Epithelial cell of esophagus (primary cell): ENCODE results near the gene SZT2.

Experiments
- DNase-seq: peaks from one replicate; pipeline ENCODE4 v3.0.0; 2010; ENCODE audit warnings: low read depth
- H3K4me3 ChIP-seq: 2 replicates; pipeline ENCODE4 v1.5.1; 2011; ENCODE audit warnings: mild to moderate bottlenecking, low read length, control low read depth
- CTCF ChIP-seq: IDR thresholded peaks from 2 replicates; pipeline ENCODE4 v1.5.1; 2011; ENCODE audit warnings: low read depth, mild to moderate bottlenecking, low read length, control low read depth, inconsistent platforms; ENCODE audit not compliant: insufficient read depth; ENCODE audit errors: missing control alignments

SZT2 gene

GRCh38 chr1:43354471-43354870 is 35.2 kb upstream of the SZT2 start:
- DNase-seq, result no peak
- TF ChIP-seq CTCF, result no peak
- no peak overlapping the region for H3K4me3 ChIP-seq

- TF ChIP-seq CTCF, result no peak
- no peak overlapping the region for H3K4me3 ChIP-seq
- DNase-seq, result no peak
Measured at GRCh38 chr1:43354936-43355335, 34.8 kb upstream of the SZT2 start.

- DNase-seq, result no peak
- H3K4me3 ChIP-seq, result no peak overlapping the region
- TF ChIP-seq CTCF, result no peak
Measured at GRCh38 chr1:43357251-43357650, 32.4 kb upstream of the SZT2 start.

- DNase-seq, result peak; percentile 61
- H3K4me3 ChIP-seq, result peak overlapping the region; percentile 72
- peak; percentile 44 for TF ChIP-seq CTCF
Measured at GRCh38 chr1:43358121-43358745, 31.5 kb upstream of the SZT2 start.

GRCh38 chr1:43358746-43359693 is 30.7 kb upstream of the SZT2 start, which contains the start of gene CDC20:
Gene CDC20 (plus strand): TSS chr1:43358981. CDS start chr1:43359216, 235 bp downstream.
- no peak for TF ChIP-seq CTCF

GRCh38 chr1:43359696-43360095 is 30.0 kb upstream of the SZT2 start:
- peak overlapping the region; percentile 62 for H3K4me3 ChIP-seq
- TF ChIP-seq CTCF, result no peak
- DNase-seq, result peak; percentile 26

More at GRCh38 chr1:43358746-43359693, 30.7 kb upstream of the SZT2 start, which contains the start of gene CDC20:
- DNase-seq, result peak; percentile 98
- peak within 1 kb of the TSS; percentile 72 for H3K4me3 ChIP-seq
